Tibial artery (tissue), 4 donors: ENCODE data around the gene FAM131B.

ENCODE experiments used
- DNase-seq, 2 donors: peaks; one replicate each; pipeline ENCODE4 v3.0.0-alpha.2; 2019
- H3K27ac ChIP-seq, 2 donors: fragments of 200-600 bp; sonication (generic) in 1 of 2; 1 replicate in 1 of 2; 2 replicates in 1 of 2; pipeline ENCODE4 v1.5.1; 2018 to 2019; ENCODE audit warnings: mild to moderate bottlenecking in 1 of 2
- H3K27me3 ChIP-seq, 2 donors: fragments of 200-600 bp; sonication (generic) in 1 of 2; one replicate each; pipeline versions ENCODE4 v1.5.1 to v1.6.0; 2016 to 2019
- H3K36me3 ChIP-seq, 3 donors: fragments of 200-600 bp; sonication (generic) in 2 of 3; one replicate each; pipeline ENCODE4 v1.5.1; 2016 to 2019; ENCODE audit warnings: mild to moderate bottlenecking in 2 of 3
- H3K4me1 ChIP-seq, 4 donors: fragments of 200-600 bp; sonication (generic) in 2 of 4; 1 replicate in 3 of 4; 2 replicates in 1 of 4; pipeline ENCODE4 v1.5.1; 2016 to 2019
- H3K4me3 ChIP-seq, 2 donors: fragments of 200-600 bp; sonication (generic) in 1 of 2; 1 replicate in 1 of 2; 2 replicates in 1 of 2; pipeline ENCODE4 v1.5.1; 2018 to 2019; ENCODE audit warnings: mild to moderate bottlenecking in 2 of 2
- H3K9me3 ChIP-seq, 3 donors: fragments of 200-600 bp; sonication (generic) in 1 of 3; one replicate each; pipeline ENCODE4 v1.5.1; 2016 to 2019
- CTCF ChIP-seq, 2 experiments: fragments of 200-600 bp in 1 of 2; fragments of 450-650 bp in 1 of 2; IDR thresholded peaks; one replicate each; pipeline ENCODE4 v1.5.1; 2017 to 2019; ENCODE audit warnings: antibody characterized with exemption in 2 of 2, mild to moderate bottlenecking in 1 of 2, moderate library complexity in 1 of 2
- intact Hi-C: fragments of 100-400 bp; cut with DNase I; formaldehyde crosslinking; loops from one replicate; pipeline ENCODE4 v1.15.0; 2023; ENCODE audit warnings: low total_unique reads

The FAM131B gene

GRCh38 chr7:143375298-143376034, 13.0 kb upstream of the FAM131B start:
- Histone ChIP-seq H3K4me3 (no peak overlapping the region), H3K27me3 (no peaks in the 10 kb centered on the region), H3K9me3 (no peaks in the 10 kb centered on the region), H3K4me1 (peaks cover 0 to 23% (median 14%) of the 10 kb centered on the region in 4 donors), H3K36me3 (no peaks in the 10 kb centered on the region), H3K27ac (no peak overlapping the region)
- no peak for TF ChIP-seq CTCF (IDR thresholded peaks at IDR 0.05)
- DNase-seq = no peak
- intact Hi-C loops = no loop called here

- intact Hi-C loops = no loop called here
- Histone ChIP-seq H3K36me3 (no peaks in the 10 kb centered on the region), H3K4me1 (peaks cover 0 to 19% (median 11%) of the 10 kb centered on the region in 4 donors), H3K27me3 (no peaks in the 10 kb centered on the region), H3K4me3 (no peak overlapping the region), H3K27ac (no peak overlapping the region), H3K9me3 (no peaks in the 10 kb centered on the region)
- TF ChIP-seq CTCF (IDR thresholded peaks at IDR 0.05) = no peak
- DNase-seq = no peak
These were observed 12.0 kb upstream of the FAM131B start for GRCh38 chr7:143374561-143374960.

GRCh38 chr7:143373255-143373794, 10.8 kb upstream of the FAM131B start:
- H3K27me3 ChIP-seq = no peaks in the 10 kb centered on the region
- H3K27ac ChIP-seq = no peak overlapping the region
- no peak overlapping the region for H3K4me3 ChIP-seq
- intact Hi-C loops = no loop called here
- DNase-seq = no peak
- H3K36me3 ChIP-seq = no peaks in the 10 kb centered on the region
- H3K4me1 ChIP-seq = peaks cover 0 to 6% (median 0%) of the 10 kb centered on the region in 4 donors
- TF ChIP-seq CTCF (IDR thresholded peaks at IDR 0.05) = no peak
- no peaks in the 10 kb centered on the region for H3K9me3 ChIP-seq

- Histone ChIP-seq H3K27me3 (no peaks in the 10 kb centered on the region), H3K9me3 (no peaks in the 10 kb centered on the region), H3K36me3 (no peaks in the 10 kb centered on the region), H3K4me3 (no peak overlapping the region), H3K27ac (no peak overlapping the region), H3K4me1 (no peaks in the 10 kb centered on the region)
- intact Hi-C loops = no loop called here
- DNase-seq = peak; percentile 79 to 81
- TF ChIP-seq CTCF (IDR thresholded peaks at IDR 0.05) = no peak
These were observed 9.6 kb upstream of the FAM131B start for GRCh38 chr7:143372070-143372469.

GRCh38 chr7:143369678-143370651, 7.5 kb upstream of the FAM131B start:
- Histone ChIP-seq H3K4me1 (no peaks in the 10 kb centered on the region), H3K27ac (no peak overlapping the region), H3K9me3 (no peaks in the 10 kb centered on the region), H3K36me3 (no peaks in the 10 kb centered on the region), H3K27me3 (no peaks in the 10 kb centered on the region), H3K4me3 (no peak overlapping the region)
- TF ChIP-seq CTCF (IDR thresholded peaks at IDR 0.05) = no peak
- DNase-seq = no peak
- intact Hi-C loops = loop anchor here (10.0 kb wide), 1 partner anchor 45 kb away; no protein-coding TSS in a partner anchor
